Measurements from ENCODE around the gene PXN.
A peak's percentile ranks its signal among the peaks of the same experiment; 100 is the strongest.
"Not testable (repeated sequence)": the region's sequence is repeated elsewhere in the genome, so short reads cannot be mapped to it uniquely, and the experiment has no call there.

The PXN gene

DNA sequence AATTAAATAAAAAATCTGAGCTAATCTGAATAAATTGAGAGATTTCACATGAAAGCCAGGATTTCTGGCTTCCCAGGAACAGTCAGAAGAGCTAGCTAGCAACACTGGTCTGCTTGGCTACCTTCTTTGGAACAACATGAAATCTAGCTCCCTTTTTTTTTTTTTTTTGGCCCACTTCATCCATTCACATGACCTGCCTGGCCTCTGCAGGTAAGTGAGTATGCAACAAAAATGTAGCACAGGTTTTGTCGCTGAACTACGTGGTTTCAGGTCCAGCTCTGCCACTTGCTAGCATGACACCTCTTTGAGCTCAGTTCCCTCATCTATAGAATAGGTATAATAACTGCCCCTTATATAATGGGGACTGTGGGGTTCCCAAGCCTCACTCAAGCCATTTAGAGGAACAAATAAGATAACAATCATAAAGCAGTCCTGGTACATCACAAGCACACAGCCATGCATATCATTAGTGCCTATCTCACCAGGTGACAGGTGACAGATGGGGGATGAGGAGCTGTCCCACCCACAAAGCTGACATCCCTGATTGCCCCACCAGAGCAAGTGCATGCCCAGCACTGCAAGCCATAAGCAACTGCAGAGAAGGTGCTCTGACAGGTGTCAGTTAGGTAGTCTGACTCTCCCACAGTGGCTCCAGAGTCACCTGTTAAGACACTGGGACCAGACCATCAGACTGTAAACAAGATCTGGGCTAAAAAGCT, 25.6 kb downstream of the PXN start:
- DNase-seq = no peak

DNA sequence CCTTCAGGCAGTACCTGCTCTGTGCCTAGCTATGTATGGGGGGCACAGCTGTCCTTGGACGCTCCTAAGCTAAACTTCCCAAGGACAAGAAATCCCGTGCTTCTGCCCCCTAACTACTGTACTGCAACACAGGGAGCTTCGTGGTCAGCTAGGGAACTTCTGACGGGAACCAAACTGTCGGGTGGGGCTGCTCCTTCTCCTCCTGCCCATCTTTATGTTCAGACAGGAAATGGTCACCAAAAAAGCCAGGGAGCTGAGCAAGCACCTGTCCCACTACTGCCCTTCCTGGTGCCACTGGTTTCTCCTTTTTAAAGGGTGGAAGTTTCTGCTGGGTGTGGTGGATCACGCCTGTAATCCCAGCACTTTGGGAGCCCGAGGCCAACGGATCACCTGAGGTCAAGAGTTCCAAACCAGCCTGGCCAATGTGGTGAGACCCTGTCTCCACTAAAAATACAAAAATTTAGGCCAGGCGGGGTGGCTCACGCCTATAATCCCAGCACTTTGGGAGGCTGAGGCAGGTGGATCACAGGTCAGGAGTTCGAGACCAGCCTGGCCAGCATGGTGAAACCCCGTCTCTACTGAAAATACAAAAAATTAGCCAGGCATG, 26.6 kb downstream of the PXN start:
- no peak for DNase-seq

DNA sequence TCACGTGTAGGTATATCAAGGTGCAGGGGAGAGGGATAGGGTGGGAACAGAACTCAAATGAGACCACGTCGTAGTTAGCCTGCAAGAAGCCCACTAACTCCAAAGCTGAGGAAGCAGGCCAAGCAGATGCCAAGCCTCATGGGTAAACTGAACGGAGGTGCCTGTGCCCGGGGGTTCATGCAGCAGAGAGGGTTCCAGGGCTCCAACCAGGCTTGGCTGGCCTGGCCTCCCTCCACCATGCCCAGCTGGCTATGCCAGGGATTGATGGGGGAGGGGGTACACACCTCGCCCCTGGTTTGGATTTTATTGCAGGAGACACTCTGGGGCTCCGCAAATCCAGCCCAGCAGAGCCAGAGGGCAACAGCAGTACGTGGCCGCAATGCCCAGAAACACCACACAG, 27.3 kb downstream of the PXN start:
- DNase-seq = no peak

DNA sequence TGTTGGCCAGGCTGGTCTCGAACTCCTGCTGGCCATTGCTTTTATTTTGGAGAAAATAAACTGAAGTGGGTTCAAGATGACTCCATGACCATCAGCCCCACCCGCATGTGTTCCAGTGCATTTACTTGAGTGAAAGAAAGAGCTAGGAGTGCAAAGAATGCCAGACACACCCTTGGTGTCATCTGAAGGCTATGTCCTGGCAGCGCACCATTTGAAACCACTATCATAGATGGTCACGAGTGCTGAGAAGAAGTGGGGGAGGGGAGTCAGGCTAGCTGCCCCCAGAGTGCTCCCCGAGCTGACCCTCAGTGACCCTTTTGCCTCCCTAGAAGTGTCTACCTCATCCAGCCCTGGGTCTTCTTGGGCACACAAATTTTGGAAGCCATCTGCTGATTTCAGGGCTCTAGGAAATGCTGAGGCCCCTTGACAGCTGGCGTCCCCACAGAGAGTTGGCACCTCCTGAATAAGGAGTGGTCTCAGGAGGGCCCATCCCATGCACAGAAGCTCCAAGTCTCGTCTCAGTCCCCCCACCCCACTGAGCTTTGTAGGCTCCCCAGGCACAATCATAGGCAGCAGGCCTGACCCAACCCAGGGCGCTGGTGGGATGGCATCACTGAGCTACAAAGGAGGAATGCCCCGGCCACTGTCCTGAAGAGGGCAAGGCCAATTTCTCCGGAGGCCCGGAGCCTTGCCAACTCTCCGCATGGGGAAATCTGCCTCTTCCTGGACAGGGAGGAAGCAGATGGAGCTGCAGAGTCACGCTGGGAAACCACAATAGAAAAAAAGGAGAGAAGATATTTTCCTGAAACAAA, 28.0 kb downstream of the PXN start:
- DNase-seq = no peak

GRCh38 chr12:120236809-120237208, 28.7 kb downstream of the PXN start:
- not testable (repeated sequence) for DNase-seq

DNA sequence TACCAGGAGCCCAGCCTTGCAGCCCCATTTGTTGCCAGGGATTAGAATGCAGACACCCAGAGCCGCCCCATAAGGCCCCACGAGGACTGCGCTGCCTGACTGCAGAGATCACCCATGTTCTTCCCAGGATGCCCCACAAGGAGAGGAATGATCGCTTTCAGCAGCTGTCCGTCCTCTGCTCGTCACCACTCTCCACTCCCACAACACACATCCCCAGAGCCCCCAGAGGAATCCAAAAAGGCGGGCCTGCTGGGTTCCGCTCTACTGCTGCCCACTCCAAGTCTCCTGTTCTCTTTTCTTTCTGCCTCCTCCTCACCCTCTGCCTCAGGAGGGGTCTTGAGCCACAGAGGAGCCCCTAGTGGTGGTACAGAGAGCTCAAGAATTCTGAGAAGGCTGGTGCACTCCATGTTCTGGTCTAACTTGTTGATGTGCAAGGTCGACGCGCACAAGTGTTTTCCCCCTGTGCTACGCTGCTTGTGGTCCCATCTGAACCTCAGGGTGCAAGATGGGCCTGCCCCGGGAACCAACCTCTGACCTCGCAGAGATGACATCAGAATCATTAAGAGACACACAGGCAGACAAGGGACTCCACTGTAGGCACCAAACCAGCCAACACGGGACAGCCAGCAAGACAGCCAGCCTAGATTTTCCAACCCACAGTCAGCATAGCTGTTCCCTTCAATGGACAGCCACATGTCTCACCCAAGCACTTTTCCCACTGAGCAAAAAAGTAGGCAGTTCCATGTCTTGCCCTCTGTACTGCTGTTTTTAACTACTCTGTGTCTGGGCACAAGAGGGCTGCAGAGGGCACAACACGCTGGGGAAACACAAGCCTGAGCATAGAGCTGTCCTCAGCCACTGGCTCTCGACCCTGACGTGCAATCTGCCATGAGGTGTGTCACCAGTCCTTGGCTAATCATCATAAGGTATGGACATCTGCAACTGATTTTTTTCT, 29.9 kb downstream of the PXN start:
- DNase-seq = no peak

- no peak for DNase-seq
Measured at GRCh38 chr12:120234643-120235368, 30.7 kb downstream of the PXN start.

GRCh38 chr12:120231316-120232011, 34.1 kb downstream of the PXN start:
- peak; percentile 78 for DNase-seq

DNA sequence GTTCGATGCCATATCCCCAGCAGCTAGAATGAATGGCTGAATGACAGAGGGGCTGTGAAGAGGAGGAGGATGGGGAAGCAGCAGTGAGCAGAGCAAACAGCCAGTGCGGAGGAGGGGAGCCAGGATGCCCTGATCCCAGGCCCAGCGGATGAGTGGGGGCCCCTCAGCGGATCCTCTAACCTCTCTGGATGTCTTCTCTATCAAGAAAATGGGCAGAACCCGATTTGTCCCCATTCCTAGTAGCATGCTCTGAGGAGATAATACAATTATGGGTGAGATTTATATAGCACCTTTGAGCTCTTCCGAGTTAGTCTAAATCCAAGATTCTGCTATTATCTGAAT, 34.6 kb downstream of the PXN start:
- DNase-seq = no peak

DNA sequence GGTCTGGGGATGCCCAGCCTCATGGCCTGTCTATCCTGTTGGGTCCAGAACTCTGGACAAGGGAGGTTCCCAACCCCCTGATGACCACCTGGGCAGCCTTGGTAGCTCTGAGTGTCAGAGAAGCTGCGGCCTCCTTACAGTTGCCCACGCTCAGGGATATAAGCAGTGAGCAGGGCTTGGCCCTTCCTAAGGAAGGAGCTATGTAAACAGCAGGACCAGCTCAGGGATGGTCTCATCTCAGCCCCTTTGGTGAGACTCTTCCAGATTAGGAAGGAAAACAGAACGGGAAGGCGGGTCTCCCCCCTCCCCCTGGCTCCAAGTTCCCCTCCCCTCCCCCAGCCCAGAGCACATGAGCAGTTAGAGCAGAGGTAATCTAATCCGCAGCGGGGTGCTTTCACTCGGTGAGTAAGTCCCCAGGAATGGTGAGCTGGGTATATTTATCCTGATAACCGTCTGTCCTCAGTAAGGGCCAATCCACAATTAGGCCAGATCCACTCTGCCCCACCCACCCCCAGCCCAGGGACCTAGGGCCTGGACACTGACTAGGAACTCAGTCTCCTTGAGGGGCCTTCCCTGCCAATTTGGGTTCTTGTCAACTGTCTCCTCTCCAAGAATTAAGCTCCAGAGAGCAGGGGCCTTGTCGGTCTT, 35.1 kb downstream of the PXN start:
- DNase-seq = no peak

GRCh38 chr12:120229487-120230325, 35.8 kb downstream of the PXN start:
- DNase-seq = no peak

- DNase-seq = no peak
Measured at GRCh38 chr12:120229071-120229486, 36.5 kb downstream of the PXN start.

DNA sequence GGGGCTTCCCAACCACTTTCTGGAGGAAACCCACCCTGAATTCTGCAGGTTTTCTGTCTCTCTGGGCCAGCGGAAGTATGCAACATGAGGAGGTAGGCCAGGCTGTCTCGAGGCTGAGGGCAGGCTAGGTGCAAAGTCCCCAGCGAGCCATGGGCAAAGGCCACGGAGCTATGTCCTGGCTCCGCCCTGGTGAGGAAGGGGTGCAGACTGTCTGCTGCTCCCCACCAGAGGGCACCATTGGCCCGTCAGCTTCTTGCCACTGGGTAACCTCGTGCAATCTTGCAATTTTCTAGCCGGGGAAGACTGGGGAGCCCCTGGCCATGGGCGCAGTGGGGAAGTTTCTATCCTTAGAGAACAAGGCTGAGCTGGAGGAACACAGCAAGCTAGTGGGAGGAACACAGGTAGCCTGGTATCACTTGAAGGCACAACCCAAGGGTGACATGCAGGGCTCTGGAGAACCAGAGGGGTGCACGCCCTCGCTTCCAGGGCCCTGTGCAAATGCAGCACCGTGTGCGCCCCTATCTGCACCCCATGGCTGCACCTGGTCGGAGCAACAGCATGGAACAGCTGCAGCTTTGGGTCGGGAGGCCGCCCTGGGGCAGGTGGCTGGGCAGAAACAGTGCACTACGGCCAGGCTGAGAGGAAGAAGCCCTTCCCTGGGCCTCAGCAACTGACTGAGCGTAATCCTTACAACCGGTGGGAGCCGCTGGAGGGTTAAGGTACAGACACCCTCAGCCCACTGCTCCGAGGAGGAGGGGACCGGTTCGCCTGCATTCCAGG, 37.0 kb downstream of the PXN start:
- peak; percentile 91 for DNase-seq

DNA sequence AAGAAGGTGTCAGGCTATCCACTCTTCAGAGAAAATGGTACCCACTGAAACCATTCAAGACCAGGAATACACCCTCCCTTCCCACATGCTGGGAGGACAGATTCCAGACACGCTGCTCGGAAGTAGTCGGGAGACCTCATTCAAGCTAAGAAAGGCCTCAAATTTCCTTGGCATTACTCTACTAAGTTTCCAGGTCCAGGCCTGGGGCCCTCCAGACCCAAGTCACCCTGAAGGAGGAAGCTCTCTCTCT, 37.6 kb downstream of the PXN start:
- no peak for DNase-seq

GRCh38 chr12:120227233-120228040, 38.1 kb downstream of the PXN start:
- DNase-seq = no peak

- no peak for DNase-seq
Measured at GRCh38 chr12:120225852-120226640, 39.5 kb downstream of the PXN start.

DNA sequence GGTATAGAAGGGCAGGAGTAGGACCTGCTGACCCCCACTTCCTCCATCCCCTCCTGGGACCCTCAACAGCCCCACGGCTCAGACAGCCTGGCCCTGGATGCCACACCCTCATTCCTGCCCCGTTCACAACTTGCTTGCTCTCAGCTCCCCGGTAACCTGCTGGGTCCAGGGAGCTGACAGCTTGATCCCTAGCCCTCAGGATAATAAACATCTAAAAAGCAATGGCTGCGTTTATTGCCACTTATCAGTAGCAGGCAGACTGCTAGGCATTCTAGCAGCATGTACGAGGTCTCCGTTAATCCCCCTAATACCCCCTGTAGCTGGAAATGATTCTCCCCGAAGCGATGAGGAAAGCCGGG, 40.4 kb downstream of the PXN start:
- DNase-seq = no peak

Data from activated CD8-positive, alpha-beta memory T cell treated with anti-CD3 and anti-CD28 coated beads, Interleukin-2, amount 50 U/mL, for 4 hours (primary cell).